Urothelium cell line (cell line): ENCODE data around the gene ZNF512B.
A peak's percentile ranks its signal among the peaks of the same experiment; 100 is the strongest.
"Not testable (repeated sequence)": the region's sequence is repeated elsewhere in the genome, so short reads cannot be mapped to it uniquely, and the experiment has no call there.

Experiments used
- DNase-seq: peaks from one replicate; pipeline ENCODE4 v3.0.0; 2011; ENCODE audit warnings: low spot score, mixed read lengths
- FAIRE-seq: peaks from 2 replicates; lab custom pipeline; 2011; peaks lifted over from hg19 to GRCh38; lab: Jason Lieb, UNC

Gene ZNF512B

DNA sequence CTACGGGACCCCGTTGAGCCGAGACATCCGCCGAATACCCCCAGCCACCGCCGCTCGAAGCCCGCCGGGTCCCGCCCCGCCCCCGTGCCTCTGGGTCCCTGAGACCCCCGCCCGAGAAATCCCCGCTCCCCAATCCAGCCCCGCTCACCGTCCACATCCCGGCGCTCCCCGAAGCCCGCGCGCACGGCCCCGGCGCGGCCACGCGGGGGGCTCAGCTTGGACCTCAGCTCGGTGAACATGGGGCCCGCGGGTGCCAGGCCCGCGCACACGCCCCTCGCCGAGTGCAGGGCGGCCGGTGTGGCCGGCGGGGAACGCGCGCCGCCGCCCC is 9.5 kb upstream of the ZNF512B start:
- DNase-seq (no peak), FAIRE-seq (no peak)

GRCh38 chr20:63978319-63979228 is 8.8 kb upstream of the ZNF512B start:
- FAIRE-seq (no peak), DNase-seq (peak; percentile 75)

- FAIRE-seq = no peak
- DNase-seq = peak; percentile 45
Measured at GRCh38 chr20:63977739-63978276, 8.1 kb upstream of the ZNF512B start.

DNA sequence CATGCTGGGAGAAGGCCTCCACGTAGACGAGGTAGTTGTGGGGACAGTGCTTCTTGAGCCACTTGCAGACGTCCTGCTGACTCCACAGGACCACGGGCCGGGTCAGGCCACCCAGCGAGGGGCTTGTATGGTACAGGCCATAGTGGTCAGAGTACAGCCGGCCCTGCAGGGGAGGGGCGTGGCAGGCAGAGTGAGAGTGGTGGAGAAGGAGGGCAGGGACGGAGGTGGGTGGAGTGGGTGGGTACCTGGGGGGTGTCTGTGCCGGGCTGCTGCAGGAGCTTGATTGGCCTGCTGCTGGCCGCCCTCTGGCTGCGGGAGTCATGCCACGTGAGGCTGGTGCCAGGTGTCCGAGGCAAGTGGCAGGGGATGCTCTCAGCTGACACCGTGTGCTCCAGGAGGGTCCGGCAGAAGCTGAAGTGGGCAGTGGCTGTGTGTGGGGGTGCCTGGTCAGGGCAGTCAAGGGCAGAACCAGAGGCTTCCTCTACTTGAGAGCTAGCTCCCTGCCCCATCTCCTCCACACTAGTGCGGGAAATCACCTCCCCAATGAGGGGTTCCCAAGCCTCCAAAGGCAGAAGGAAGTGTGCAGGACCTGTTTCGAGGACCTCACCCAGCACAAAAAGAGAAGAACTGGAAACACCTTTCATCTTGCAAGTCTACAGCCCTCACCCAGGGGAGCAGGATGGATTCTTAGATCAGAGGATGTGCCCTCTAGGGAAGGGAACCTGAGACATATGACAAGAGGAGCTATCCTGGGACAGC is 7.4 kb upstream of the ZNF512B start:
- DNase-seq = no peak
- FAIRE-seq = no peak

DNA sequence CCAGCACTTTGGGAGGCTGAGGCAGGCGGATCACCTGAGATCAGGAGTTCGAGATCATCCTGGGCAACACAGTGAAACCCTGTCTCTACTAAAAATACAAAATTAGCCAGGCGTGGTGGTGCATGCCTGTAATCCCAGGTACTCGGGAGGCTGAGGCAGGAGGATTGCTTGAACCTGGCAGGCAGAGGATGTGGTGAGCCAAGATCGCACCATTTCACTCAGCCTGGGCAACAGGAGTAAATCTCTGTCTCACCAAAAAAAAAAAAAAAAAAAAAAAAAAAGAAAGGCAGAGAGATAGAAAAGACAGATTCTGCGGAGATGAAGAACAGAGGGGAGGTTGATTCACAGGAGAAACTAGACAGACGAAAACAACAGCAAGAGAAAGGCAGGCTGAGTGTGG is 6.8 kb upstream of the ZNF512B start:
- not testable (repeated sequence) for FAIRE-seq, DNase-seq

GRCh38 chr20:63974402-63975200 is 4.9 kb upstream of the ZNF512B start:
- FAIRE-seq = no peak
- no peak for DNase-seq

DNA sequence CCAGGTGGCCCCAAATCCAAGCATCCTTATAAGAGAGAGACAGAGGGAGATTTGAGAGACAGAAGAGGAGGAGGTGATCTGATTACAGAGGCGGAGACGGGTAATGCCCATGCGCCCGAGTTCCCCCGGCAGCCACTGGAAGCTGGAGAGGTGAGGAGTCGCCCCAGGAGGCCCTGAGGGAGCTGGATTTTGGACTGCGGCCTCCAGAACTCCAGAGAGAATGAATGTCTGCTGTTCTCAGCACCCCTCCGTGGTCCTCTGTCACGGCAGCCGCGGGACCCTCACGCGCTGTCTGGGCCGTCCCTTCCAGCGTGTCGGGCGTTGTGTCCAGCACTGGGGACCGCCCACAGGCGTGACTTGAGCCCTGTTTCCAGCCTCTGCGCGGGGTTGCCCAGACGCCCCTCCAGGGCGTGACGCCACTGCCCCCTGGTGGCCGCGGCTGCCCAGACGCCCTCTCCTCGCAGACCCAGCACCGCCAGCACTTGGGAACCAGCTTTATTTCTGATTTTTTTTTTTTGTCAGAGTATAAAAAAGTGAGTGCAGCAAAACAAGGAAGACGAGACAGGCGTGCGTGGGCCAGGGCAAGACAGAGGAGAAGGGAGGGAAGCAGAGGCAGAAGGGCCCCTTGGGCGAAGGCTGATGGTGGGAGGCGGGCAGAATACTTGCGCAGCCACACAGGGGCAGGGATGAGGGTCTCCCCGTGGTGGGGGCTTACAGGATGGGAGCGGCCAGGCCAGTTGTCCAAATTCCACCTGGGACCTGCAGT is 4.1 kb upstream of the ZNF512B start:
- DNase-seq (peak; percentile 90), FAIRE-seq (no peak)

DNA sequence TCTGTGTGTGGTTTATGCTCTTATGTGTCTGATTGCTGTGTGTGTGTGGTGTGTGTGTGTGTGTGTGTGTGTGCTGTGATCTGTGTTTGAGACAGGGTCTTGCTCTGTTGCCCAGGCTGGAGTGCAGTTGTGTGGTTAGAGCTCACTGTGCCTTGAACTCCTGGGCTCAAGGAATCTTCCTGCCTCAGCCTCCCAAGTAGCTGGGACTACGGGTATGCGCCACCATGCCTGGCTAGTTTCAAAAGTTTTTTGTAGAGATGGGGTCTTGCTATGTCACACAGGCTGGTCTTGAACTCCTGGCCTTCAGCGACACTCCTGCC is 3.4 kb upstream of the ZNF512B start:
- DNase-seq (no peak), FAIRE-seq (no peak)

DNA sequence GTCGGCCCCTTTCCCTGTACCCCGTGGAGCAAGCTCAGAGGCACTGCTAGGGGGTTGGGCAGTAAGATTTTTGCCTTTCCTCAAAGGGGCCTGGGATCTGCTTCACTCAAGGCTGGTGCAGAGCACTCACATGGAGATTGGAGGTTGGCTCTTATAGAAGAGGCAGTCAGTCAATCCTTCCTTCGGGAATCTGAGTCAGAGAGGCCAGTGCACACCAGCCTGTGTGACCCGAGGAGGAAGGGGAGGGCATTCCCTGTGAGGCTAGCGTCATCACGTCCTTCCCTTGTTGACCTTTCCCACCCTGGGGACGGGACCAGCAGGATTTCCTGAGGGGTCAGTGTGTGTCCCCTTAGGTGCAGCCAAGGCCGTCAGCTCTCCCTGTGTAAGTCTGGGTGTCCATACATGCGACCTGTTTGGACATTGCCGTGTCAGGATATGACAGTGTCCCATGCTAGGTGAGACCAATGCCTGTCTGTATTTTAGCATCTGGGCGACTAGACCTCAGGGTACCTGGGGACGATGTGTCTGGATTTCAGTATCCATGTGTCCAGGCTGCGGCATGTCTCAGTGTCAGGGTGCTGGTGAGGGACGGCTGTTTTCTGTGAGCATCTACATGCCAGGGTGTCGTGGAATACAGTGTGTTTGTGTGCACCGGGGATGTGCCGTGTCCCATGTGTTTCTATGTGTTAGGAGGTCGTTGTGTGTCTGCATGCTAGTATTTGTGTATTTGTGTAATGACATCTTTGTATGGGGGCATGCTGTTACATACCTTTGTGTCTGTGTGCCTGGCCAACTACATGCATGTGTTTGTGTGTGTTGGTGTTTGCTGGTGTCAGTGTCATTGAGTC is 2.8 kb upstream of the ZNF512B start:
- FAIRE-seq (no peak), DNase-seq (no peak)

DNA sequence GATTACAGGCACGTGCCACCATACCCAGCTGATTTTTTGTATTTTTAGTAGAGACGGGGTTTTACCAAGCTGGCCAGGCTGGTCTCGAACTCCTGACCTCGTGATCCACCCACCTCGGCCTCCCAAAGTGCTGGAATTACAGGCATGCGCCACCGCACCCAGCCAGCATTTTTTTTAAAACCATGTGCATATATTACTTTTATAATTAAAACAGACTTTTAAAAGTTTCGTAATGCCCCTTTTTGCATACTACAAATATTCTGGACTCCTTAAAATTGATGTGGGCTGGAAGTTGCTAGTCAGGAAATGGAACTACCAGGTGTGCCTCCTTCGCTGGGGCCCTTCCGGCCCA is 2.2 kb upstream of the ZNF512B start:
- not testable (repeated sequence) for FAIRE-seq, DNase-seq

- DNase-seq (no peak), FAIRE-seq (no peak)
Measured at GRCh38 chr20:63970714-63971431, 1.1 kb upstream of the ZNF512B start.

DNA sequence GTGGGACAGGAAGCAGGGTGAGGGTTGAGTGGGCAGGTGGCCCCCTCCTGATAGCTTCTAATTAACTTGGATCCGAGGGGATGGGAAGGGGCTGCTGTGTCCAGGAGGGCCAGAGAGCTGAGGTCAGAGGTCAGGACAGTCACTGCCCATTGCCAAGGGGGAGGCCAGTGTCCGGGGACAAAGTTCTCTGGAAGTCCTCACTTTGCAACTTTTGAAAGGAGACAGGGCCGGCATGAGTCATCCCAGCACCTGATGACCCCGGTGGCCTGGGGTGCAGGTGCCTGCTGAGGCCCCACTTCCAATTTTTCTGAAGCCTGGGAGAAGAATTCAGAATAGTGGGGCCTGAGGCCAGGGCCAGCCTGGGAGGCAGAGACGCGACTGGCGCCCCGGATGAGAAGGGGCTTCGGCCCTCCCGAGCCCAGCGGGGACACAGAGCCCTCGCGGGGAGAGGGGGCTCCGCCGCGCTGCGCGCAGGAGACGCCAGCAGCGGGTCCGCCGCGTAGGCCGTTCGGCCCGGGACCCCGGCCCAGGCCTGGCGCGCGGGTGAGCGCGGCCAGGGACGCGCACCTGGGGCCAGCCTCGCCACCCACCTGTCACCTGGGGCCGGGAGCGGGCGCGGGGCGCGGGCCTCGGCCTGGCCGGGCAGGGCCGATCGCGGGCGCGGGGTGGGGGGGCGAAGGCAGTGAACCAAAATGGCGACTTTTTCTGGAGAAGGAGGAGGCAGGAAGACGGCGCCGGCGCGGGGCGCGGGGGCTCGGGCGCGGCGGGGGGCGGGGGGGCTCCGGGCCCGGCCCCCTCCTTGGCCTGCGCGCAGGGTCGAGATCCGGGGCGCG is 586 bp downstream of the ZNF512B start:
- FAIRE-seq (no peak), DNase-seq (no peak)

GRCh38 chr20:63968136-63968927 is 1.4 kb downstream of the ZNF512B start:
- no peak for FAIRE-seq
- no peak for DNase-seq

- no peak for DNase-seq
- no peak for FAIRE-seq
Measured at GRCh38 chr20:63967330-63968135, 2.2 kb downstream of the ZNF512B start.

- FAIRE-seq (no peak), DNase-seq (no peak)
Measured at GRCh38 chr20:63966944-63967322, 2.8 kb downstream of the ZNF512B start.

GRCh38 chr20:63966172-63966943 is 3.4 kb downstream of the ZNF512B start:
- no peak for FAIRE-seq
- no peak for DNase-seq
